Tracheal epithelial cell (primary cell): ENCODE results near the gene SLC2A5. TPM values are rescaled to one million over a fixed set of nuclear protein-coding genes. Genes with fewer than 3 reads are reported as not detected.

Experiments used
- total RNA-seq: library from RNA; depleted of rRNA; stranded (reverse); fragments of >200 nt; gene quantifications from 2 replicates; pipeline ENCODE4 v1.2.1, GENCODE V29; 2014

Gene SLC2A5
- total RNA-seq, result under 0.01 TPM in 1 of 2 replicates, not detected in the other

GRCh38 chr1:9069326-9070100 lies at the start of gene SLC2A5:
Gene SLC2A5, minus strand, starts transcription at chr1:9069635. Its CDS starts 99 bp downstream, at chr1:9069536.

Other genes starting within 250 kb of the SLC2A5 start
- 1,547 and 2,967 TPM in 2 replicates for gene ENO1, start 190.9 kb downstream of the SLC2A5 start, total RNA-seq
- not detected in 2 replicates for gene CA6, start 123.8 kb downstream of the SLC2A5 start, total RNA-seq
- gene SLC2A7, start 43.2 kb downstream of the SLC2A5 start, total RNA-seq, result not detected in 2 replicates
- 20.0 and 26.0 TPM in 2 replicates for gene GPR157, start 59.5 kb upstream of the SLC2A5 start, total RNA-seq
- 8.3 and 12.0 TPM in 2 replicates for gene H6PD, start 165.1 kb upstream of the SLC2A5 start, total RNA-seq
- 6.0 and 18.3 TPM in 2 replicates for gene SPSB1, start 223.3 kb upstream of the SLC2A5 start, total RNA-seq